Measurements from ENCODE around the gene WDR86.

WDR86 gene

DNA sequence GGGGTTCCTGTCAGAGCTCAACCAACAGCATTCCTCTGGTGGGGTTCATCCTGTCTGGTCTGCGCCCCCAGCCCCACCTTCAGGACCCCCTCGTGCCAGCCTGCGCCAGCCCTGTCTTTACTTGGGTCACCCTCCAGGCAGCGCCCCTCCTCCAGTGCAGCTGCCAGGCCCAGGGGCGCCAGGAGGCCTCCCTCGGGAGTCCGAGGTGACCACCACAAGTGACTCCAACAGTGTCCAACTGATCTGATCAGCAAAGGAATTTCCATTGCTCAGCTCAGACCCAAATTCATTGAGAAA lies 10.6 kb downstream of the WDR86 start:
- FAIRE-seq = no peak
- TF ChIP-seq, protein P1, sequence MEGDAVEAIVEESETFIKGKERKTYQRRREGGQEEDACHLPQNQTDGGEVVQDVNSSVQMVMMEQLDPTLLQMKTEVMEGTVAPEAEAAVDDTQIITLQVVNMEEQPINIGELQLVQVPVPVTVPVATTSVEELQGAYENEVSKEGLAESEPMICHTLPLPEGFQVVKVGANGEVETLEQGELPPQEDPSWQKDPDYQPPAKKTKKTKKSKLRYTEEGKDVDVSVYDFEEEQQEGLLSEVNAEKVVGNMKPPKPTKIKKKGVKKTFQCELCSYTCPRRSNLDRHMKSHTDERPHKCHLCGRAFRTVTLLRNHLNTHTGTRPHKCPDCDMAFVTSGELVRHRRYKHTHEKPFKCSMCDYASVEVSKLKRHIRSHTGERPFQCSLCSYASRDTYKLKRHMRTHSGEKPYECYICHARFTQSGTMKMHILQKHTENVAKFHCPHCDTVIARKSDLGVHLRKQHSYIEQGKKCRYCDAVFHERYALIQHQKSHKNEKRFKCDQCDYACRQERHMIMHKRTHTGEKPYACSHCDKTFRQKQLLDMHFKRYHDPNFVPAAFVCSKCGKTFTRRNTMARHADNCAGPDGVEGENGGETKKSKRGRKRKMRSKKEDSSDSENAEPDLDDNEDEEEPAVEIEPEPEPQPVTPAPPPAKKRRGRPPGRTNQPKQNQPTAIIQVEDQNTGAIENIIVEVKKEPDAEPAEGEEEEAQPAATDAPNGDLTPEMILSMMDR (IDR thresholded peaks at IDR 0.05; ENCODE audit: insufficient read depth, missing control alignments) = no peak
- no peak for DNase-seq (ENCODE audit: insufficient read length, low spot score)

DNA sequence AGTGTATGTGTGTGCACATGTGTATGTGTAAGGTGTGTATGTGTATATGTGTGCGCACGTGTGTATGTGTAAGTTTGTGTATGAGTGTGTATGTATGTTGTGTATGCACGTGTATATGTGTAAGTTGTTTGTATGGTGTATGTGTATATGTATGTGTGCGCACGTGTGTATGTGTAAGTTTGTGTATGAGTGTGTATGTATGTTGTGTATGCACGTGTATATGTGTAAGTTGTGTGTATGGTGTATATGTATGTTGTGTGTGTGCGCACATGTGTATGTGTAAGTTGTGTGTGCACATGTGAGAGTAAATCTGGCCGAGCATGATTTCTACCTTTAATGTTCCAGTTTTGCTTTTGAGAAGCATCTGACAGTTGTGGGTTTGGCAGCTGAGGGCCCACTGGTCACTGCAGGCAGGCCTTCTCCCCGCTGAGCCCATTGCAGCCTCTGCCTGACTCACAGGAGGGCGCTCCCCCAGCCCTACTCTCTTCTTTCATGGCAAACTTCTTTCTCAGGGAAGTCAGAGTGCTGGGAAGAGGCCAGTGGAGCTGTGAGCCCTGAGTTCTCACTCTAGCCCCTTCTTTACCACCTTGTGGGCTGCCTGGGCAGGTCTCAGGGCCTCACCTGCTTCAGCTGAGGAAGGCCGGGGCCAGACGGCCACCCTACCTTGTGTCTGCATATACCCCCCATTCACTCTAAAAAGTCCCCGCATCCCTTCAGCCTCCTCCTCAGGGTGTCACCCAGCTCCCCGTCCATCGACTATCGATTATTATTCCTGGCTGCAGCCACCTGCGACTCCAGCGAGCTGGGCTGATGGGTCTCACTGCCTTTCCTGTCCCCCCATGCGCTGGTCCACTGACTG lies 11.2 kb downstream of the WDR86 start:
- DNase-seq (ENCODE audit: insufficient read length, low spot score) = no peak
- TF ChIP-seq, protein P1 (IDR thresholded peaks at IDR 0.05; ENCODE audit: insufficient read depth, missing control alignments) = no peak
- FAIRE-seq = no peak

DNA sequence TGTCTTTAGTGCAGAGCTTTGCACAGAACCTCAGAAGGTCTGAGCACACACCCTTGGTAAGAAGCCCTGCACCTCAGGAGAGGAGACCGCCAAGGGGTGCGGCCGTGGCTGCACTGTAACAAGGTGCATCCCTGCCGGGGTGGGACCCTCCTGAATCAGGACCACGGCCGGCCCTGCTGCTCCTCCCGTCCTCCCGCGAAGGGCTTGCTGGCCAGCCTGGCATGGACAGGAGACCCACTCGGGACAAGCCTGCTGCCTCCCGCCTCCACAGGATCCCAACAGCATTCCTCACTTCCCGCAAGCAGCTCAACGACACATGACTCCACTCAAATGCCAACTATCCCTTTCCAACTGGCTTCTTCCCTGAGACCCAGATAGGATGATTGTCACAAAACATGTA lies 12.8 kb downstream of the WDR86 start:
- DNase-seq (ENCODE audit: insufficient read length, low spot score) (no peak), FAIRE-seq (no peak)
- TF ChIP-seq, protein P1 (IDR thresholded peaks at IDR 0.05; ENCODE audit: insufficient read depth, missing control alignments) = no peak

DNA sequence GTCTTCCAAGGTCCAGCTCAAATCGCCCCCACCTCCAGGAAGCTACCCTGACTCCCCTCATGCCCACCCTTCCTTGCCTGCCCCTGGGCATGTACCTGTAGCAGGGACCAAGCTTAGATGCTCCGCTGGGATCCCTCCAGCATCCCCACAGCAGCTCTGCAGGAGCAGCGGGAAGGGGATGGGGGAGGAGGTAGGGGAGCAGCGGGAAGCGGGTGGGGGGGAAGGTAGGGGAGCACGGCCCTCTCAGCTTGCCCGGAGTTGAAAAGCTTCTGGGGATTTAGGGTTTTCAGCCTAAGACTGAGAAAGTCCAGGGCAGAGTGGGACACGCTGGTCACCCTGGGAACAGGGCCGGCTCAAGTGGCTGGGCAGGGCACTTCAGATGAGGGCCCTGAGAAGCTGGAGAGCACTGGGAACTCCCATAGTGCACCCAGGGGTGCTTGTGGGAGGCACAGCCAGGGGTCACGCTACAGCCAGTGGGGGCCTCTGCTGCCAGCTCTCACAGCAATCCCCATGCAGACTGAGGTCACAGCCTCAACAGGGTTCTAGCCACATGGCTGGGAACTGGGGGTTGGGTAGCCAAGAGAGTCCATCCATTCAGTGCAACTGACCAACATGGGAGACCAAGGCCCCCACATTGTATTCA lies 13.4 kb downstream of the WDR86 start:
- FAIRE-seq (no peak), DNase-seq (ENCODE audit: insufficient read length, low spot score) (no peak)
- TF ChIP-seq, protein P1 (IDR thresholded peaks at IDR 0.05; ENCODE audit: insufficient read depth, missing control alignments) = no peak

DNA sequence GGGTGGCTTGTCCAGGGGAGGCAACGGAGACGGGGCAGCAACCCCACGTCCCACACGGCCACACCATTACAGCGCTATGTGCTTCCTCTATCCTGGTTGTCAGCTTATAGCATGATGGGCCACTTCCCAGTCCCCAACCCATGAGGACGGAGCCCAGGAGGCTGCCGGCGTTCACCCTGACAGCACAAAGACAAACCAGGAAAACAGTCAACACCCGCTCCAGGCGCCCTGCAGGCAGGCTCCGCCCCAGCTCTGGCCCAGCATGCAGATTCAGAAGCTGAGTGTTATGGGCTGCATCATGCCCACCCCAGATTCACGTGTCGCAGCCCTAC lies 14.8 kb downstream of the WDR86 start:
- TF ChIP-seq, protein P1 (IDR thresholded peaks at IDR 0.05; ENCODE audit: insufficient read depth, missing control alignments) = no peak
- DNase-seq (ENCODE audit: insufficient read length, low spot score) = no peak
- FAIRE-seq = no peak

DNA sequence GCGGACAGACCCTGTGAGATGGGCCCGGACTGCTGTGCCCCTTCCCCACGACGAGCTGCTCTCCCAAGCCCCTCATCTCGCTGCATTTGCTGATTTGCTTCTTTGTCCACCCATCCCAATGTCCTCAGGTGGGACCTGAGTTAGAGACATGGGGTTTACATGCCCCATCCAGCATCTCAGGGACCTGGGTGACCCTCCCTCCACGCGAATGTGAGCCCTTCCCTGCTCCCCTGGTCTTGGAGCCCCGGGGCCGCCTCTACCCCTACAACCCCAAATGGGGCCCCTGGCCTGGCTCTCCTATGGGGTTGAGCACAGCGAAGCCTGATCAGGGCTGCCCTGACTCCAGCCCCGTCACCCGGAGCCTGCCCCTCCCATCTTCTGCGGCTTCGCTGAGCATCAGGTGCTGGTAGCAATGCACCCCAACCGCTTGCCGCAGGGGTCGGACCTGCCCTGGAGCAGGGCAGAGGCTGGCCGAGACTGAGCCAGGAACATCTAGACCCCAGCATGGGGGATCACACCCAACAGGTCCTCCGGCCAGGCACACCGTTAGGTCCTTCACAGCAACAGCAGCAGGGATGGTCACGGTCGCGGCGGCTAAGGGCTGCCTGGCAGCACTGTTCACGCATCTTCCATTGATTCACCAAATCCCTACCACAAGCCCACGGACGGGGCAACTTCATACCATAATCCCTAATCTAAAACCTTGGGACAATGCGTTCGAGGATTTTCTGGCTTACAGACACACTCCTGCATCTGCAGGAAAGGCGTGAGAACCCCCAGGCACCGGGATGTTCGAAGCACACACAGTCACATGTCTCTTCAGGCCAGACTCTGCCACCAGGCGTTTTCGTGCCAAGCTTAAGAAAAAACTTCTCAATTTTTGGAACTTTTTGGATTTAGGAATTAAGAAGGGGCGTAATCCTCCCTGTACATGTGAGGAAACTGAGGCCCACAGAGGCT lies 15.5 kb downstream of the WDR86 start:
- FAIRE-seq = no peak
- TF ChIP-seq, protein P1 (IDR thresholded peaks at IDR 0.05; ENCODE audit: insufficient read depth, missing control alignments) = no peak
- no peak for DNase-seq (ENCODE audit: insufficient read length, low spot score)
